Measurements from ENCODE around the gene WDR70.

GRCh38 chr5:37553720-37554404 lies 174.7 kb downstream of the WDR70 start:
- TF ChIP-seq MTA3 (IDR thresholded peaks at IDR 0.05; ENCODE audit: borderline replicate concordance, low read length) (no peak), CHD1 (IDR thresholded peaks at IDR 0.05; ENCODE audit: low read depth, low read length) (no peak), EP300 (IDR thresholded peaks at IDR 0.05; ENCODE audit: borderline replicate concordance in 1 of 2, control insufficient read depth in 1 of 2, low read depth in 2 of 2, low read length in 2 of 2) (no peak)

Measured in GM12878 (cell line).